VCaP (cell line): Measurements from ENCODE around the gene THADA.

Experiments
- H3K27ac ChIP-seq: fragments of 450-650 bp; 2 replicates; pipeline ENCODE4 v1.5.1; 2017
- TF ChIP-seq, protein P1 (sequence below): fragments of 450-650 bp; conservative IDR thresholded peaks from 2 replicates; pipeline ENCODE4 v1.5.1; 2017; ENCODE audit warnings: mild to moderate bottlenecking, moderate library complexity

The THADA gene

GRCh38 chr2:43519643-43520221 is 76.1 kb downstream of the THADA start:
- H3K27ac ChIP-seq, result no peak overlapping the region
- TF ChIP-seq, protein P1, sequence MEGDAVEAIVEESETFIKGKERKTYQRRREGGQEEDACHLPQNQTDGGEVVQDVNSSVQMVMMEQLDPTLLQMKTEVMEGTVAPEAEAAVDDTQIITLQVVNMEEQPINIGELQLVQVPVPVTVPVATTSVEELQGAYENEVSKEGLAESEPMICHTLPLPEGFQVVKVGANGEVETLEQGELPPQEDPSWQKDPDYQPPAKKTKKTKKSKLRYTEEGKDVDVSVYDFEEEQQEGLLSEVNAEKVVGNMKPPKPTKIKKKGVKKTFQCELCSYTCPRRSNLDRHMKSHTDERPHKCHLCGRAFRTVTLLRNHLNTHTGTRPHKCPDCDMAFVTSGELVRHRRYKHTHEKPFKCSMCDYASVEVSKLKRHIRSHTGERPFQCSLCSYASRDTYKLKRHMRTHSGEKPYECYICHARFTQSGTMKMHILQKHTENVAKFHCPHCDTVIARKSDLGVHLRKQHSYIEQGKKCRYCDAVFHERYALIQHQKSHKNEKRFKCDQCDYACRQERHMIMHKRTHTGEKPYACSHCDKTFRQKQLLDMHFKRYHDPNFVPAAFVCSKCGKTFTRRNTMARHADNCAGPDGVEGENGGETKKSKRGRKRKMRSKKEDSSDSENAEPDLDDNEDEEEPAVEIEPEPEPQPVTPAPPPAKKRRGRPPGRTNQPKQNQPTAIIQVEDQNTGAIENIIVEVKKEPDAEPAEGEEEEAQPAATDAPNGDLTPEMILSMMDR, result no peak

DNA sequence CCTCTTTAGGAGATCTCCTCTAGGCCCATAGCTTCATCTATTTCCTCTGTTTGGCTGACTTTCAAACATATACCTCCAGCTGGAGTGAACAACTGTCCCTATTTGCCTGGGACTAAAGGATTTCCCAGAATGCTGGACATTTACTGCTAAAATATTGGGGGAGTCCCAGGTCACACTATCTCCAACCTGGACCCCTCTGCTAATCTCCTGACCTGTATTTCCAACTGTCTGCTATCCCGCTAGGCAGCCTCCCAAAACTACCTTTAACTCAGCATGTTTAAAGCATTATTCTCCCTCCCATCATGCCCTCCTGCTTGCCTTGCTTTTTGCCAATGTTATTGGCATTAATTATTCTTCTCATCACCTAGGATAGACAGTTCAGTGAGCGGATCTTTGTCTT is 77.1 kb downstream of the THADA start:
- TF ChIP-seq, protein P1, result no peak
- H3K27ac ChIP-seq, result no peak overlapping the region

DNA sequence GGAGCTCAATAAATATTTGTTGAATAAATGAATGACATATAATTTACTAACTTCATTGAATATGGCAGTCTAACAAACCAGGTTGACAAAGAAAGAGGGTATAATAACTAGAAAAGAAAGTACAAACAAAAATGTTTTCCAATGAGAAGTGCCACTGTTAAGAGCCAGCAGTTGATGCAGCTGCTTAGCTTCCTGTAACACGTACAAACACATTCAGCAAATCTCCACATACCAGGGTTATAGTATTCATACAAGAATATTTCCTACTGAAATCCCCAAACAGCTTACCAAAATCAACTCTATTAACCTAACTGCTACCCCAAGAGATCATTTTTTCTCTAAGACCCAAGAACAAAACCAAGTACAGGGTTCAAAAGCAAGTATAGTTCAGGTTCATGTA is 77.7 kb downstream of the THADA start:
- no peak overlapping the region for H3K27ac ChIP-seq
- TF ChIP-seq, protein P1, result no peak

- TF ChIP-seq, protein P1, result no peak
- H3K27ac ChIP-seq, result peak overlapping the region; percentile 53
Measured at GRCh38 chr2:43515807-43516497, 79.9 kb downstream of the THADA start.

DNA sequence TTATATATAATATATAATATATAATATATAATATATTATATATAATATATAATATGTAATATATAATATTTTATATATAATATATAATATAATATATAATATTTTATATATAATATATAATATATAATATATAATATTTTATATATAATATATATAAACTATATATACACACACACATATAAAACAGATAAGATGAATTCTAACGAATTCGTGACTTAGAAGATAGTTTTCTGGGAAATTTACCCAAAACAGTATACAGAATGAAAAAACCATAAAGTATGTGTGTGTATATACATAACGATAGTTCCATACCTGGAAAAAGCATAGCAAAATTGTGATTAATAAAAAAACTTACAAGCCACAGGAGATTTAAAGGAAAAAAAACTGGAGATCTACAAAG is 80.6 kb downstream of the THADA start:
- peak overlapping the region; percentile 53 for H3K27ac ChIP-seq
- TF ChIP-seq, protein P1, result no peak

DNA sequence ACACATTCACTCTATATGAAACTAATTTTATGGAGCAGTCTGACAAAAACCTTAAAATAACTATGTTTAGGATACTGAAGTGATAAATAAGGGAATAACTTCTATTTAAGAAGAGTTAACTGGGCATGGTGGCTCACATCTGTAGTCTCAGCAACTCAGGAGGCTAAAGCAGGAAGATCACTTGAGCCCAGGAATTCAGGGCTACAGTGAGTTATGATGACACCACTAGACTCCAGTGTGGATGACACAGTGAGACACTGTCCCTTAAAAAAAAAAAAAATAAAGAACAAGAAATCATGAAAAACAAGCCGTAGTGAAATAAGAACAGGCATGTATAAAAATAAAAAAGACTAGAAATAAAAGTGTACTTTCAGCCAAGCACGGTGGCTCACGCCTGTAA is 82.0 kb downstream of the THADA start:
- TF ChIP-seq, protein P1, result no peak
- no peak overlapping the region for H3K27ac ChIP-seq

- no peak overlapping the region for H3K27ac ChIP-seq
- TF ChIP-seq, protein P1, result no peak
Measured at GRCh38 chr2:43513216-43513615, 82.6 kb downstream of the THADA start.
